HG03064 (cell line): ENCODE data around the gene ABR.

ENCODE experiments used
- ATAC-seq: cut with Tn5 transposase; IDR thresholded peaks from one replicate; pipeline ENCODE4 v1.9.1; 2021; ENCODE audit warnings: low read depth; ENCODE audit not compliant: unreplicated experiment

Gene ABR

GRCh38 chr17:1179818-1180742 lies at the start of gene ABR:
Gene ABR, minus strand, starts transcription at chr17:1179981. Its CDS starts 254 bp downstream, at chr17:1179727.
- no peak for ATAC-seq

- ATAC-seq, result peak; percentile 58
Measured at GRCh38 chr17:1229349-1229899, 49.6 kb upstream of the ABR start.

GRCh38 chr17:1228781-1229348 lies 49.1 kb upstream of the ABR start:
- no peak for ATAC-seq

GRCh38 chr17:1227917-1228780 lies 48.4 kb upstream of the ABR start:
- no peak for ATAC-seq

GRCh38 chr17:1227365-1227764 lies 47.6 kb upstream of the ABR start:
- ATAC-seq, result no peak

GRCh38 chr17:1226308-1226707 lies 46.5 kb upstream of the ABR start:
- no peak for ATAC-seq

- no peak for ATAC-seq
Measured at GRCh38 chr17:1224330-1224729, 44.5 kb upstream of the ABR start.

GRCh38 chr17:1223662-1224061 lies 43.9 kb upstream of the ABR start:
- no peak for ATAC-seq

GRCh38 chr17:1222321-1222720 lies 42.5 kb upstream of the ABR start:
- no peak for ATAC-seq

- ATAC-seq, result no peak
Measured at GRCh38 chr17:1221209-1221608, 41.4 kb upstream of the ABR start.

- no peak for ATAC-seq
Measured at GRCh38 chr17:1220346-1220745, 40.6 kb upstream of the ABR start.

GRCh38 chr17:1217089-1217385 lies 37.3 kb upstream of the ABR start:
- ATAC-seq, result no peak

GRCh38 chr17:1216217-1217088 lies 36.7 kb upstream of the ABR start:
- no peak for ATAC-seq

GRCh38 chr17:1212946-1213345 lies 33.2 kb upstream of the ABR start:
- no peak for ATAC-seq

- no peak for ATAC-seq
Measured at GRCh38 chr17:1211287-1211686, 31.5 kb upstream of the ABR start.

- ATAC-seq, result no peak
Measured at GRCh38 chr17:1208966-1209365, 29.2 kb upstream of the ABR start.

GRCh38 chr17:1206026-1206777 lies 26.4 kb upstream of the ABR start:
- no peak for ATAC-seq

GRCh38 chr17:1203967-1204291 lies 24.1 kb upstream of the ABR start:
- ATAC-seq, result no peak

GRCh38 chr17:1203111-1203966 lies 23.6 kb upstream of the ABR start:
- no peak for ATAC-seq
